Mesendoderm (in vitro differentiated cells): ENCODE measurements around the gene LTB4R.

Source experiments
- DNase-seq: peaks from one replicate; pipeline ENCODE4 v3.0.0; 2013
- H2AK5ac ChIP-seq: 2 replicates; pipeline ENCODE4 v1.6.1; 2013; ENCODE audit warnings: low read length, inconsistent platforms
- H2BK120ac ChIP-seq: 2 replicates; pipeline ENCODE4 v1.6.1; 2013; ENCODE audit warnings: low read depth, mild to moderate bottlenecking, low read length, moderate library complexity, mixed read lengths
- H2BK15ac ChIP-seq: replicated peaks from 2 replicates; pipeline ENCODE4 v1.6.1; 2013; ENCODE audit warnings: low read depth, mild to moderate bottlenecking, moderate library complexity
- H2BK5ac ChIP-seq: 2 replicates; pipeline ENCODE4 v1.6.1; 2013; ENCODE audit warnings: low read length, inconsistent platforms
- H3K18ac ChIP-seq: 2 replicates; pipeline ENCODE4 v1.6.1; 2013; ENCODE audit warnings: mild to moderate bottlenecking, low read length, mixed read lengths
- H3K23ac ChIP-seq: one replicate; pipeline ENCODE4 v1.6.1; 2013; ENCODE audit warnings: low read length
- H3K27ac ChIP-seq: 2 replicates; pipeline ENCODE4 v1.5.1; 2013; ENCODE audit warnings: low read depth, mild to moderate bottlenecking, inconsistent platforms, low read length, moderate library complexity
- H3K27me3 ChIP-seq: 2 replicates; pipeline ENCODE4 v1.6.1; 2013; ENCODE audit warnings: low read length, control low read depth, mild to moderate bottlenecking, inconsistent platforms; ENCODE audit not compliant: insufficient read depth, poor library complexity
- H3K36me3 ChIP-seq: 2 replicates; pipeline ENCODE4 v1.6.1; 2013; ENCODE audit warnings: low read length, inconsistent platforms; ENCODE audit not compliant: control insufficient read depth, insufficient read depth
- H3K4ac ChIP-seq: one replicate; pipeline ENCODE4 v1.6.1; 2013; ENCODE audit warnings: low read depth, mild to moderate bottlenecking, low read length, moderate library complexity
- H3K4me1 ChIP-seq: 2 replicates; pipeline ENCODE4 v1.6.1; 2013; ENCODE audit warnings: low read depth, low read length, inconsistent platforms; ENCODE audit not compliant: control insufficient read depth
- H3K4me2 ChIP-seq: 2 replicates; pipeline ENCODE4 v1.6.1; 2013; ENCODE audit warnings: low read length
- H3K4me3 ChIP-seq: 2 replicates; pipeline ENCODE4 v1.5.1; 2013; ENCODE audit warnings: mild to moderate bottlenecking, low read length
- H3K56ac ChIP-seq: one replicate; pipeline ENCODE4 v1.6.1; 2013; ENCODE audit warnings: low read length
- H3K79me1 ChIP-seq: 2 replicates; pipeline ENCODE4 v1.6.1; 2013; ENCODE audit warnings: low read length, inconsistent platforms
- H3K79me2 ChIP-seq: 2 replicates; pipeline ENCODE4 v1.6.1; 2013; ENCODE audit warnings: mild to moderate bottlenecking, low read length; ENCODE audit not compliant: control insufficient read depth, insufficient read depth
- H3K9ac ChIP-seq: 2 replicates; pipeline ENCODE4 v1.6.1; 2013; ENCODE audit warnings: low read length, inconsistent platforms
- H4K5ac ChIP-seq: one replicate; pipeline ENCODE4 v1.6.1; 2013; ENCODE audit warnings: low read length
- H4K8ac ChIP-seq: one replicate; pipeline ENCODE4 v1.6.1; 2013; ENCODE audit warnings: low read depth, mild to moderate bottlenecking, control low read depth, low read length, moderate library complexity
- WGBS: extraction: QIAGEN DNeasy Blood & Tissue Kit; methylation state at CpG from one replicate; pipeline ENCODE4 v1.1.7; 2013; ENCODE audit warnings: low lambda C conversion rate, missing lambda C conversion rate; ENCODE audit not compliant: insufficient coverage; ENCODE audit errors: extremely low coverage; 5-methylcytosine and 5-hydroxymethylcytosine counted together

Gene LTB4R

DNA sequence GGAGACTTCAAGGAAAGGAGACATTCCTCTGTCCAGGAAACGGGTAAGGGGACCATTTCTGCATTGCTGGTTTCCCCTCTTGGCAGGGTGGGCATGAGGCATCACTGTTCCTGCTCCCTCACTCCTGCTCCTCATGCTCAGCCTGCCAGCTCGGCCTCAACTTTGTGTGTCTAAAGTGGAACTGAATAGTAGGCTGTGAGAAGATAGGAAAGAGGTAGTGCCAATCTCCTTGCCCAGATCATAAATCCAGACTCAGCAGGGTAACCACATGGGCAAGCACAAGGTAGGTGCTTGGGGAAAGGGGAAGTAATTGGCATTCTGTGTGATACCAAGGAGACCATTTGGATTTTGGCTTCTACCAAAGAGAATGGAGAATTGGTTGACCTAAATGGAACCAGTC is 2.6 kb downstream of the LTB4R start:
- Histone ChIP-seq H3K27ac (no peak overlapping the region), H3K36me3 (peaks cover 1% of the 10 kb centered on the region), H4K8ac (no peak overlapping the region), H3K4me3 (no peak overlapping the region), H3K56ac (no peak overlapping the region), H2BK120ac (no peak overlapping the region), H3K79me1 (no peaks in the 10 kb centered on the region), H3K4me1 (peaks cover 12% of the 10 kb centered on the region), H2BK15ac (no peak overlapping the region), H4K5ac (no peak overlapping the region), H3K79me2 (no peaks in the 10 kb centered on the region), H3K4me2 (no peak overlapping the region), H2AK5ac (no peak overlapping the region), H3K27me3 (no peaks in the 10 kb centered on the region), H3K18ac (no peak overlapping the region), H3K4ac (no peak overlapping the region), H3K9ac (no peak overlapping the region), H2BK5ac (no peak overlapping the region), H3K23ac (no peak overlapping the region)
- no peak for DNase-seq
- WGBS, result no CpG with 5 or more reads among the region's 2 CpGs

DNA sequence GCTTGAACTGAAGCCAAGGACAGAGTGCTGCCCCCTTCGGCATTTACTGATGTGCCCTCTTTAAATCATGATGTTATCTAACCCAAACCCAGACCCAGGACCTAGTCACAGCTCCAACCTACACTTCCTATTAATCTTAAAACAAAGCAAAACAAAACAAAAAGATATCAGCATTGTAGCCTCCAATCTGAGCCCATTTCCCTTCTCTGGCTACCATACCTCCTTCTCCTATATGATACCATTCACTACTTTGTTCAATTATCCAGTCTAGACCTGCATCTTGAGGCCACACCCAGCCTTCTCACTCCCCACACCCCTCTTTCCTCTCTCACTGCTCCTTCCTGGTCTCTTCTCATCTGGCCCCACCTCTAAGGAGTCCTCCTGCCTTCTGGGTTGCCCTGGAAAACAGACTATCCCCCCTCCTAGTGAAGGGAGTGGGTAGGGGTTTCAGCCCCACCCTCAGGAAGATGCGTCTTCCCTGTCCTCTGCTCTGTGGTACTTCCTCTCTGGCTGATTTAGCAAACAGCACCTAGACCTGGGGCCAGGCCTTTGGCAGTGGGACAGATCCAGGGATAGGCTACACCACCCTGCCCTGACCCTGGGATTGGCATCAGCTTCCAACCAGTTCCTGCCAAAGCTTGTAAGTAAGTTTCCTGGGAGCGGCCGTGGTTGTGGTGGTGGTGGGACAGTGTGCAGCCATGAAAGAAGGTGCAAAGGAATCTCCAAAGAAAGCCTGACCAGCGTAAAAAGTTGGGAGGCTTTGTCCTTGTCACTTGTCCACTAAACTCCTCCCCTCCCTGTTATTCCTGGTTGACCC is 3.3 kb downstream of the LTB4R start:
- H4K5ac ChIP-seq, result no peak overlapping the region
- no peak overlapping the region for H3K9ac ChIP-seq
- no peak overlapping the region for H3K23ac ChIP-seq
- H3K27ac ChIP-seq, result no peak overlapping the region
- no peak overlapping the region for H2BK15ac ChIP-seq
- no peak overlapping the region for H2AK5ac ChIP-seq
- no peak overlapping the region for H3K4ac ChIP-seq
- no peaks in the 10 kb centered on the region for H3K27me3 ChIP-seq
- no peak overlapping the region for H3K18ac ChIP-seq
- no peak overlapping the region for H3K4me2 ChIP-seq
- H3K4me3 ChIP-seq, result no peak overlapping the region
- no peaks in the 10 kb centered on the region for H3K79me1 ChIP-seq
- H4K8ac ChIP-seq, result no peak overlapping the region
- H2BK5ac ChIP-seq, result no peak overlapping the region
- H3K4me1 ChIP-seq, result peaks cover 12% of the 10 kb centered on the region
- no CpG with 5 or more reads among the region's 5 CpGs for WGBS
- no peak overlapping the region for H2BK120ac ChIP-seq
- H3K79me2 ChIP-seq, result no peaks in the 10 kb centered on the region
- H3K36me3 ChIP-seq, result peaks cover 1% of the 10 kb centered on the region
- no peak overlapping the region for H3K56ac ChIP-seq
- no peak for DNase-seq

DNA sequence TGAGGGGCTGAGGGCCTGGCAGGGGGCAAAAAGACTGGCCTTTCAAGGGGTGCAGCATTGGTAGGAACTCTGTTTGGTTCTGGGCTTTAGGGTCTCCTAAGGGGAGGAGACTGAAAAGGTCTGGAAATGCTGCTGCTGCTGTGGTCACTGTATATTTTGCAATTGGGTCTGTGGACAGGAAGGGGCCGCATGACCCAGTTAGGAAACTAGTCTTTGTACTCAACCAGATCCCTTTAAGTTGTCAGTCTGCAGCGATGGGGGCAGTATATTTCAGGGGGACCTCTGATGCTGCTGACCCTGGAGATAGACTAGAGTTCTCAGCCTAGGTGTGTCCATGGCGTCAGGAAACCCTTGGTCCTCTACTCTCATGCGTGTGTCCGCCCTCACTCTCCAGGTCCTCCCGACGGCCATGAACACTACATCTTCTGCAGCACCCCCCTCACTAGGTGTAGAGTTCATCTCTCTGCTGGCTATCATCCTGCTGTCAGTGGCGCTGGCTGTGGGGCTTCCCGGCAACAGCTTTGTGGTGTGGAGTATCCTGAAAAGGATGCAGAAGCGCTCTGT is 4.0 kb downstream of the LTB4R start:
- Histone ChIP-seq H2BK15ac (no peak overlapping the region), H2BK5ac (no peak overlapping the region), H3K4me2 (no peak overlapping the region), H3K79me1 (no peaks in the 10 kb centered on the region), H3K4ac (no peak overlapping the region), H3K79me2 (no peaks in the 10 kb centered on the region), H3K4me3 (no peak overlapping the region), H3K18ac (no peak overlapping the region), H3K23ac (no peak overlapping the region), H3K36me3 (peaks cover 1% of the 10 kb centered on the region), H2BK120ac (no peak overlapping the region), H4K5ac (no peak overlapping the region), H3K27me3 (no peaks in the 10 kb centered on the region), H3K9ac (no peak overlapping the region), H3K27ac (no peak overlapping the region), H3K4me1 (peaks cover 12% of the 10 kb centered on the region), H2AK5ac (no peak overlapping the region), H4K8ac (no peak overlapping the region), H3K56ac (no peak overlapping the region)
- DNase-seq, result no peak
- WGBS, result no CpG with 5 or more reads among the region's 10 CpGs

DNA sequence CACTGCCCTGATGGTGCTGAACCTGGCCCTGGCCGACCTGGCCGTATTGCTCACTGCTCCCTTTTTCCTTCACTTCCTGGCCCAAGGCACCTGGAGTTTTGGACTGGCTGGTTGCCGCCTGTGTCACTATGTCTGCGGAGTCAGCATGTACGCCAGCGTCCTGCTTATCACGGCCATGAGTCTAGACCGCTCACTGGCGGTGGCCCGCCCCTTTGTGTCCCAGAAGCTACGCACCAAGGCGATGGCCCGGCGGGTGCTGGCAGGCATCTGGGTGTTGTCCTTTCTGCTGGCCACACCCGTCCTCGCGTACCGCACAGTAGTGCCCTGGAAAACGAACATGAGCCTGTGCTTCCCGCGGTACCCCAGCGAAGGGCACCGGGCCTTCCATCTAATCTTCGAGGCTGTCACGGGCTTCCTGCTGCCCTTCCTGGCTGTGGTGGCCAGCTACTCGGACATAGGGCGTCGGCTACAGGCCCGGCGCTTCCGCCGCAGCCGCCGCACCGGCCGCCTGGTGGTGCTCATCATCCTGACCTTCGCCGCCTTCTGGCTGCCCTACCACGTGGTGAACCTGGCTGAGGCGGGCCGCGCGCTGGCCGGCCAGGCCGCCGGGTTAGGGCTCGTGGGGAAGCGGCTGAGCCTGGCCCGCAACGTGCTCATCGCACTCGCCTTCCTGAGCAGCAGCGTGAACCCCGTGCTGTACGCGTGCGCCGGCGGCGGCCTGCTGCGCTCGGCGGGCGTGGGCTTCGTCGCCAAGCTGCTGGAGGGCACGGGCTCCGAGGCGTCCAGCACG is 4.7 kb downstream of the LTB4R start:
- Histone ChIP-seq H3K18ac (no peak overlapping the region), H3K4me1 (peaks cover 12% of the 10 kb centered on the region), H3K23ac (peak overlapping the region; percentile 66), H3K4me2 (no peak overlapping the region), H2AK5ac (no peak overlapping the region), H3K27me3 (no peaks in the 10 kb centered on the region), H2BK15ac (no peak overlapping the region), H3K79me2 (no peaks in the 10 kb centered on the region), H4K8ac (no peak overlapping the region), H3K9ac (peak overlapping the region; percentile 38), H3K79me1 (no peaks in the 10 kb centered on the region), H3K36me3 (peaks cover 1% of the 10 kb centered on the region), H2BK5ac (no peak overlapping the region), H3K4ac (peak overlapping the region; percentile 4), H2BK120ac (no peak overlapping the region), H3K27ac (no peak overlapping the region), H3K56ac (peak overlapping the region; percentile 79), H3K4me3 (no peak overlapping the region), H4K5ac (no peak overlapping the region)
- whole genome bisulfite sequencing, result no CpG with 5 or more reads among the region's 70 CpGs
- DNase-seq, result peak; percentile 57

DNA sequence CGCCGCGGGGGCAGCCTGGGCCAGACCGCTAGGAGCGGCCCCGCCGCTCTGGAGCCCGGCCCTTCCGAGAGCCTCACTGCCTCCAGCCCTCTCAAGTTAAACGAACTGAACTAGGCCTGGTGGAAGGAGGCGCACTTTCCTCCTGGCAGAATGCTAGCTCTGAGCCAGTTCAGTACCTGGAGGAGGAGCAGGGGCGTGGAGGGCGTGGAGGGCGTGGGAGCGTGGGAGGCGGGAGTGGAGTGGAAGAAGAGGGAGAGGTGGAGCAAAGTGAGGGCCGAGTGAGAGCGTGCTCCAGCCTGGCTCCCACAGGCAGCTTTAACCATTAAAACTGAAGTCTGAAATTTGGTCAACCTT is 5.3 kb downstream of the LTB4R start:
- Histone ChIP-seq H3K4me1 (peaks cover 12% of the 10 kb centered on the region), H3K36me3 (peaks cover 1% of the 10 kb centered on the region), H3K4me2 (no peak overlapping the region), H3K4me3 (no peak overlapping the region), H3K23ac (peak overlapping the region; percentile 66), H4K5ac (no peak overlapping the region), H2BK15ac (no peak overlapping the region), H3K27me3 (no peaks in the 10 kb centered on the region), H4K8ac (no peak overlapping the region), H2AK5ac (no peak overlapping the region), H3K18ac (no peak overlapping the region), H3K4ac (peak overlapping the region; percentile 4), H3K27ac (peak overlapping the region; percentile 1), H3K9ac (peak overlapping the region; percentile 38), H3K79me2 (no peaks in the 10 kb centered on the region), H3K56ac (peak overlapping the region; percentile 79), H2BK120ac (no peak overlapping the region), H3K79me1 (no peaks in the 10 kb centered on the region), H2BK5ac (peak overlapping the region; percentile 2)
- no peak for DNase-seq
- no CpG with 5 or more reads among the region's 18 CpGs for WGBS
